Iris pigment epithelial cell (primary cell): Measurements from ENCODE around the gene HPGDS.

Source experiments
- DNase-seq: peaks from one replicate; pipeline ENCODE4 v3.0.0-alpha.2; 2011; ENCODE audit warnings: low read depth

Gene HPGDS

GRCh38 chr4:94253036-94253435 lies 89.6 kb downstream of the HPGDS start:
- peak; percentile 11 for DNase-seq

GRCh38 chr4:94251094-94251493 lies 91.5 kb downstream of the HPGDS start:
- no peak for DNase-seq
